SKM-1 treated with dmso at 0.1 percent for 144 hours (cell line): ENCODE data around the gene R3HDM2.

ENCODE experiments used
- DNase-seq: peaks from one replicate; lab custom pipeline; 2025; ENCODE audit not compliant: unreplicated experiment; lab: John Stamatoyannopoulos, UW

Gene R3HDM2

GRCh38 chr12:57207731-57208630, 222.9 kb downstream of the R3HDM2 start:
- DNase-seq = no peak

- DNase-seq = no peak
Measured at GRCh38 chr12:57205931-57206330, 224.9 kb downstream of the R3HDM2 start.

GRCh38 chr12:57205186-57205585, 225.7 kb downstream of the R3HDM2 start:
- DNase-seq = no peak

GRCh38 chr12:57204454-57204853, 226.4 kb downstream of the R3HDM2 start:
- DNase-seq = no peak

- no peak for DNase-seq
Measured at GRCh38 chr12:57203791-57204190, 227.1 kb downstream of the R3HDM2 start.
